IMR-90 (cell line): ENCODE measurements around the gene ZFP57. TPM values are rescaled to one million over a fixed set of nuclear protein-coding genes. Genes with fewer than 3 reads are reported as not detected.
"Not testable (repeated sequence)": the region's sequence is repeated elsewhere in the genome, so short reads cannot be mapped to it uniquely, and the experiment has no call there.

ENCODE experiments used
- ATAC-seq: fragments of 200-7000 bp; cut with Tn5 transposase; 2 replicates; pipeline ENCODE4 v1.9.1; 2020; ENCODE audit warnings: low read depth, mild to moderate bottlenecking, moderate library complexity
- BruUV-seq: library from RNA; stranded (reverse); fragments of 400-500 nt; replicated peaks from 2 replicates; lab custom pipeline; 2021; lab: Mats Ljungman, UMichigan
- CTCF ChIA-PET: fragments of 300-600 bp; formaldehyde crosslinking; extraction: SDS; loops from one replicate; lab custom pipeline; 2021; ENCODE audit warnings: antibody characterized with exemption; lab: Yijun Ruan, JAX
- POLR2A ChIA-PET: fragments of 300-600 bp; sonication (Branson Sonifier 250); formaldehyde crosslinking; loops from one replicate; lab custom pipeline; 2022; ENCODE audit warnings: antibody characterized with exemption; ENCODE audit not compliant: unreplicated experiment; lab: Charles Lee
- DNase-seq: peaks from one replicate; pipeline ENCODE4 v3.0.0; 2013
- H2AFZ ChIP-seq: replicated peaks from 2 replicates; pipeline ENCODE3; 2013; ENCODE audit warnings: low read length, mild to moderate bottlenecking; ENCODE audit not compliant: poor library complexity
- H2AK5ac ChIP-seq: 2 replicates; pipeline ENCODE4 v1.6.1; 2013; ENCODE audit warnings: low read depth, low read length, inconsistent platforms
- H2AK9ac ChIP-seq: replicated peaks from 2 replicates; pipeline ENCODE3; 2013; ENCODE audit warnings: mild to moderate bottlenecking, low read depth, low read length, moderate library complexity; ENCODE audit not compliant: poor library complexity
- H2BK120ac ChIP-seq: 2 replicates; pipeline ENCODE4 v1.6.1; 2013; ENCODE audit warnings: low read depth, low read length, inconsistent platforms
- H2BK15ac ChIP-seq: 3 replicates; pipeline ENCODE4 v1.6.1; 2013; ENCODE audit warnings: low read depth, low read length, inconsistent platforms
- H2BK20ac ChIP-seq: 2 replicates; pipeline ENCODE4 v1.6.1; 2013; ENCODE audit warnings: low read depth, mild to moderate bottlenecking, inconsistent platforms, low read length, moderate library complexity
- H2BK5ac ChIP-seq: 2 replicates; pipeline ENCODE4 v1.6.1; 2013; ENCODE audit warnings: mild to moderate bottlenecking, low read depth, low read length, inconsistent platforms; ENCODE audit not compliant: poor library complexity, severe bottlenecking
- H3K14ac ChIP-seq: replicated peaks from 2 replicates; pipeline ENCODE4 v1.6.1; 2013; ENCODE audit warnings: low read depth, low read length, inconsistent platforms
- H3K18ac ChIP-seq: 2 replicates; pipeline ENCODE4 v1.6.1; 2013; ENCODE audit warnings: low read depth, low read length, control low read depth
- H3K23ac ChIP-seq: 2 replicates; pipeline ENCODE4 v1.6.1; 2013; ENCODE audit warnings: low read depth, low read length, inconsistent platforms
- H3K27ac ChIP-seq: 2 replicates; pipeline ENCODE4 v1.5.1; 2013; ENCODE audit warnings: mild to moderate bottlenecking, control low read depth, low read length; ENCODE audit not compliant: insufficient read depth
- H3K27me3 ChIP-seq: 2 replicates; pipeline ENCODE4 v1.6.1; 2013; ENCODE audit warnings: low read length; ENCODE audit not compliant: control insufficient read depth, insufficient read depth
- H3K36me3 ChIP-seq: 2 replicates; pipeline ENCODE4 v1.6.1; 2013; ENCODE audit warnings: low read length, mixed read lengths; ENCODE audit not compliant: control insufficient read depth, insufficient read depth
- H3K4ac ChIP-seq: 2 replicates; pipeline ENCODE4 v1.6.1; 2013; ENCODE audit warnings: low read depth, low read length, inconsistent platforms
- H3K4me1 ChIP-seq: 2 replicates; pipeline ENCODE4 v1.6.1; 2013; ENCODE audit warnings: low read length, mixed read lengths; ENCODE audit not compliant: control insufficient read depth, insufficient read depth
- H3K4me2 ChIP-seq: 2 replicates; pipeline ENCODE4 v1.6.1; 2013; ENCODE audit warnings: low read depth, mild to moderate bottlenecking, control low read depth, low read length, moderate library complexity
- H3K4me3 ChIP-seq: 2 replicates; pipeline ENCODE4 v1.5.1; 2013; ENCODE audit warnings: low read depth, mild to moderate bottlenecking, control low read depth, low read length, moderate library complexity; ENCODE audit not compliant: insufficient read depth
- H3K56ac ChIP-seq: 2 replicates; pipeline ENCODE4 v1.6.1; 2013; ENCODE audit warnings: low read length, inconsistent platforms; ENCODE audit not compliant: insufficient read depth; ENCODE audit errors: extremely low read depth
- H3K79me1 ChIP-seq, 2 experiments: 2 replicates each; pipeline ENCODE4 v1.6.1; 2013; ENCODE audit warnings: low read length in 2 of 2, inconsistent platforms in 1 of 2, low read depth in 1 of 2
- H3K9ac ChIP-seq: 2 replicates; pipeline ENCODE4 v1.6.1; 2013; ENCODE audit warnings: low read depth, low read length, control low read depth
- H3K9me1 ChIP-seq: 2 replicates; pipeline ENCODE4 v1.6.1; 2013; ENCODE audit warnings: low read length, inconsistent platforms; ENCODE audit not compliant: insufficient read depth
- H3K9me3 ChIP-seq: 2 replicates; pipeline ENCODE4 v1.6.1; 2013; ENCODE audit warnings: low read length; ENCODE audit not compliant: control insufficient read depth, insufficient read depth
- H4K20me1 ChIP-seq: 2 replicates; pipeline ENCODE4 v1.6.1; 2013; ENCODE audit warnings: low read length, inconsistent platforms; ENCODE audit not compliant: insufficient read depth
- H4K5ac ChIP-seq: 2 replicates; pipeline ENCODE4 v1.6.1; 2013; ENCODE audit warnings: mild to moderate bottlenecking, low read depth, low read length, control low read depth
- H4K8ac ChIP-seq, 2 experiments: 2 replicates each; pipeline ENCODE4 v1.6.1; 2013; ENCODE audit warnings: low read depth in 2 of 2, low read length in 2 of 2, control low read depth in 1 of 2, inconsistent platforms in 1 of 2
- H4K91ac ChIP-seq: 2 replicates; pipeline ENCODE4 v1.6.1; 2013; ENCODE audit warnings: low read depth, low read length, inconsistent platforms; ENCODE audit not compliant: insufficient read depth
- MXI1 ChIP-seq: IDR thresholded peaks from 2 replicates; pipeline ENCODE4 v1.6.1; 2012; ENCODE audit warnings: low read depth, mild to moderate bottlenecking, low read length, moderate library complexity, borderline replicate concordance
- WGBS, 2 experiments: methylation state at CpG; one replicate each; pipeline versions ENCODE4 v1.1.5 to v1.1.7; 2013; ENCODE audit warnings: missing lambda C conversion rate in 2 of 2; ENCODE audit not compliant: insufficient read length in 1 of 2; ENCODE audit errors: extremely low coverage in 2 of 2; 5-methylcytosine and 5-hydroxymethylcytosine counted together
- dilution Hi-C: fragments of 300-500 bp; cut with HindIII; formaldehyde crosslinking; loops from one replicate; pipeline ENCODE4 v1.14.3; 2018; ENCODE audit warnings: low sequenced_read_pairs; ENCODE audit not compliant: unreplicated experiment
- in situ Hi-C: fragments of 300-500 bp; cut with MboI; formaldehyde crosslinking; loops from 3 replicates; pipeline ENCODE4 v1.14.3; 2019; ENCODE audit warnings: low sequenced_read_pairs, inconsistent platforms, mixed read lengths
- intact Hi-C: fragments of 100-400 bp; cut with micrococcal nuclease; formaldehyde crosslinking; loops from 2 replicates; pipeline ENCODE4 v1.10.0; 2022
- polyA plus RNA-seq, 3 experiments: library from polyadenylated mRNA; depleted of rRNA; stranded (reverse); fragments of >200 nt; gene quantifications; 2 replicates each; pipeline ENCODE4 v1.2.3, GENCODE V29; 2012; ENCODE audit warnings: low replicate concordance in 1 of 3
- total RNA-seq: library from RNA; depleted of rRNA; stranded (reverse); fragments of >200 nt; gene quantifications from 2 replicates; pipeline ENCODE4 v1.2.3, GENCODE V29; 2012
- TF ChIP-seq, protein P1 (sequence below): conservative IDR thresholded peaks from 2 replicates; pipeline ENCODE4 v1.5.1; 2012; ENCODE audit warnings: mild to moderate bottlenecking, low read depth, low read length, improper control_type of control experiment

Gene ZFP57
- total and polyA plus RNA-seq, 2 of the 4 experiments (the other 2 are of a cell fraction): not detected

DNA sequence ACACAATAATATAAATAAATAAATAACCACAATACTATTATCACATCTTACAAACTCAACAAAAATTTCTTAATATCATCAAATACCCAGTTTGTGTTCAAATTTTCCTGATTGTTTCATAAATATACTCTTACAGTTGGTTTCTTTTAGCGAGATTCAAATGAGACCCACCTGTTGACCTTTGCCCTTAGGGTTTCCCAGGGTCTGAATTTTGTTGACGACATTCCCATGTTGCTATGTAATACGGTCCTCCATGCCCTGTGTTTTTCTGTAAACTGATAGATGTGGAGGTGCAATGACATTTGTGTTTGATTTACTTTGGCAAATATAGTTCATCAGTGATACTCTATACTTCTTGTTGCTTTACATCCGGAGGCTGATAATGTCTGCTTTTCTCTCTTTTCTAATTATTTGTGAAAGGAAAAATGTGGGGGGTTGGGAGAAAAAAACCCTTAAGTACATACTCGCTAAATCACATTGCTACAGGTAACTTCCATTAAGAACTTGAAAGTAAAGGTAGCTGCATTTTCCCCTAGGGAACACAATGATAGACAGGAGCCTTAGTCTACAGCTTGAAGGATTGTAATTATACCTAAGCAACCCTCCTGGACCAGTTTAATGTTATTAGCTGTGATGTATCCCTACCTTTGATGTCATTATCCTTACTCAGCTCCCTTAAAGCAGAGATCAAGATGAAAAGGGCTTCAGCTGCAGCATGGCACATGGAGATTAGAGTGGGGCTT, 17.5 kb downstream of the ZFP57 start (continued):
- TF ChIP-seq, protein P1, sequence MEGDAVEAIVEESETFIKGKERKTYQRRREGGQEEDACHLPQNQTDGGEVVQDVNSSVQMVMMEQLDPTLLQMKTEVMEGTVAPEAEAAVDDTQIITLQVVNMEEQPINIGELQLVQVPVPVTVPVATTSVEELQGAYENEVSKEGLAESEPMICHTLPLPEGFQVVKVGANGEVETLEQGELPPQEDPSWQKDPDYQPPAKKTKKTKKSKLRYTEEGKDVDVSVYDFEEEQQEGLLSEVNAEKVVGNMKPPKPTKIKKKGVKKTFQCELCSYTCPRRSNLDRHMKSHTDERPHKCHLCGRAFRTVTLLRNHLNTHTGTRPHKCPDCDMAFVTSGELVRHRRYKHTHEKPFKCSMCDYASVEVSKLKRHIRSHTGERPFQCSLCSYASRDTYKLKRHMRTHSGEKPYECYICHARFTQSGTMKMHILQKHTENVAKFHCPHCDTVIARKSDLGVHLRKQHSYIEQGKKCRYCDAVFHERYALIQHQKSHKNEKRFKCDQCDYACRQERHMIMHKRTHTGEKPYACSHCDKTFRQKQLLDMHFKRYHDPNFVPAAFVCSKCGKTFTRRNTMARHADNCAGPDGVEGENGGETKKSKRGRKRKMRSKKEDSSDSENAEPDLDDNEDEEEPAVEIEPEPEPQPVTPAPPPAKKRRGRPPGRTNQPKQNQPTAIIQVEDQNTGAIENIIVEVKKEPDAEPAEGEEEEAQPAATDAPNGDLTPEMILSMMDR: no peak
- no peak for TF ChIP-seq MXI1

DNA sequence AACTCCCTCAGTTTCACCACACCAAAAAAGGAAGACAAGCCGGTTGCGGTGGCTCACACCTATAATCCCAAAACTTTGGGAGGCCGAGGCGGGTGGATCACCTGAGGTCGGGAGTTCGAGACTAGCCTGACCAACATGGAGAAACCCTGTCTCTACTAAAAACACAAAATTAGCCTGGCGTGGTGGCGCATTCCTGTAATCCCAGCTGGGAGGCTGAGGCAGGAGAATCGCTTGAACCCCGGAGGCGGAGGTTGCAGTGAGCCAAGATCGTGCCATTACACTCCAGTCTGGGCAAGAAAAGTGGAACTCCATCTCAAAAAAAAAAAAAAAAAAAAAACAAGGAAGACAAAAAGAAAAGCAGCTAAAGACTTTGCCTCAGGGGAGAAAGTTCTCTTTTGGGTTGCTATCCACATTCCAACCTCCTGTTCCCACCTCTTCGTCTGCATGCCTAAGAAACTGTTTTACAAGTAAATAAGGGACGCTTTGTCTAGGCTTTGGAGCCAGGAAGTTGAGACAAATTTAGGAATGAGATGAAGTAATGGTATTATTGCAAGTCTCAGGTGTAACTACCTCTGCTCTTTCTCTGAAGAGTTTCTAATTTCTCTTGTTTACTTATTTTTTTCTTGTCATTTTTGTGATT, 19.3 kb downstream of the ZFP57 start:
- DNase-seq, dilution Hi-C loops, H3K4me2 ChIP-seq, H3K27ac ChIP-seq, H2AFZ ChIP-seq, H3K9me1 ChIP-seq, intact Hi-C loops, H2BK20ac ChIP-seq, H2AK9ac ChIP-seq, H4K8ac ChIP-seq, in situ Hi-C loops, H3K4ac ChIP-seq, H3K4me3 ChIP-seq, H3K79me1 ChIP-seq, H3K9ac ChIP-seq, ATAC-seq, H3K27me3 ChIP-seq, H3K9me3 ChIP-seq, H4K20me1 ChIP-seq, H3K36me3 ChIP-seq, BruUV-seq, POLR2A ChIA-PET, H2BK15ac ChIP-seq, H3K56ac ChIP-seq, H3K23ac ChIP-seq, H4K5ac ChIP-seq, H2BK5ac ChIP-seq, H2AK5ac ChIP-seq, H2BK120ac ChIP-seq, H4K91ac ChIP-seq, H3K14ac ChIP-seq, H3K18ac ChIP-seq, H3K4me1 ChIP-seq: not testable (repeated sequence)
- no CpG with 5 or more reads among the region's 14 CpGs for WGBS, 2 experiments
- CTCF ChIA-PET: interaction anchor here (0.6 to 1.5 kb wide), 4 partner anchors 9 to 430 kb away, joined by 3 to 6 read pairs (median 3); no protein-coding TSS in a partner anchor
